GM12801 (cell line): ENCODE measurements around the gene ERCC6L2.

Experiments
- TF ChIP-seq, protein P1 (sequence below): IDR thresholded peaks from one replicate; pipeline ENCODE4 v1.5.1; 2011; ENCODE audit warnings: control low read depth; ENCODE audit not compliant: insufficient read length; ENCODE audit errors: extremely low read depth

The ERCC6L2 gene

DNA sequence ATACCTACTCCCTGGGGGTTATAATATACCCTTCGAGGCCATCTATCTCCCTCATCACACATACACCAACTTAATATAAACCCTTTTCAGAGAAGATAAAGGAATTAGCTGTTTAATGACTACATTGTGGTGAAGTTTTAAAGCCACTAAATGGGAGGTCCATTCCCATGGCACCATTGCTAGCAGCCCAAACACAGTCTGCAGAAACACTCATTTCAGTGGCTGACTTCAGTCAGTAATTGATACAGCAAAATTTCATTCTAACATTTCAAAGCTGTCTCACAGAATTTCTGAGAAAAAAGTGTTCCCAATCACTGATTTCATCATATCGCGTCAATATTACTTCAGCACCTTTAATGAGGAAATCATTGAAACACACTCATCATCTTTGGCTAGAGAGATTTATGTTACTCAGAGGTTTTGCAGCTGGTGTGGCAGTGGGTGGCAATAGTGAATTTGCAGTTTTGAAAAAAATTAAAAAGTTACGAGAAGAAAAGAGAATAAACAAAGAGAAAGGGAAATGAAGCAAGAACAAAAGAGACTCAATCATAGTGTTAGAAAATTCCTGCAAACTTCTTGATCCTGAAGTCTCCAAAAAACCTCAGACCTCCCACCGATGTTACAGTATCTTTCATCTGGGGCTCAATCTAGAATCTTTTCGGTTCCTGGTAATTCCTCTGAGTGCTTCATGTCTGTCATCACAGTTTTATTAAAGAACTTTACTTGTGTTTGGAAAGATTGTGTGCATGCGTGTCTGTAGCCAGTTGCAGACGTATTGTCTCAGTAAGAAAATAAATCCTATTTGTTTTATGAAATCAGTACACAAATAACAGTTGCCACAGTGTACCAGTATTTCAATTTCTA is 105.0 kb downstream of the ERCC6L2 start:
- TF ChIP-seq, protein P1, sequence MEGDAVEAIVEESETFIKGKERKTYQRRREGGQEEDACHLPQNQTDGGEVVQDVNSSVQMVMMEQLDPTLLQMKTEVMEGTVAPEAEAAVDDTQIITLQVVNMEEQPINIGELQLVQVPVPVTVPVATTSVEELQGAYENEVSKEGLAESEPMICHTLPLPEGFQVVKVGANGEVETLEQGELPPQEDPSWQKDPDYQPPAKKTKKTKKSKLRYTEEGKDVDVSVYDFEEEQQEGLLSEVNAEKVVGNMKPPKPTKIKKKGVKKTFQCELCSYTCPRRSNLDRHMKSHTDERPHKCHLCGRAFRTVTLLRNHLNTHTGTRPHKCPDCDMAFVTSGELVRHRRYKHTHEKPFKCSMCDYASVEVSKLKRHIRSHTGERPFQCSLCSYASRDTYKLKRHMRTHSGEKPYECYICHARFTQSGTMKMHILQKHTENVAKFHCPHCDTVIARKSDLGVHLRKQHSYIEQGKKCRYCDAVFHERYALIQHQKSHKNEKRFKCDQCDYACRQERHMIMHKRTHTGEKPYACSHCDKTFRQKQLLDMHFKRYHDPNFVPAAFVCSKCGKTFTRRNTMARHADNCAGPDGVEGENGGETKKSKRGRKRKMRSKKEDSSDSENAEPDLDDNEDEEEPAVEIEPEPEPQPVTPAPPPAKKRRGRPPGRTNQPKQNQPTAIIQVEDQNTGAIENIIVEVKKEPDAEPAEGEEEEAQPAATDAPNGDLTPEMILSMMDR, result no peak

DNA sequence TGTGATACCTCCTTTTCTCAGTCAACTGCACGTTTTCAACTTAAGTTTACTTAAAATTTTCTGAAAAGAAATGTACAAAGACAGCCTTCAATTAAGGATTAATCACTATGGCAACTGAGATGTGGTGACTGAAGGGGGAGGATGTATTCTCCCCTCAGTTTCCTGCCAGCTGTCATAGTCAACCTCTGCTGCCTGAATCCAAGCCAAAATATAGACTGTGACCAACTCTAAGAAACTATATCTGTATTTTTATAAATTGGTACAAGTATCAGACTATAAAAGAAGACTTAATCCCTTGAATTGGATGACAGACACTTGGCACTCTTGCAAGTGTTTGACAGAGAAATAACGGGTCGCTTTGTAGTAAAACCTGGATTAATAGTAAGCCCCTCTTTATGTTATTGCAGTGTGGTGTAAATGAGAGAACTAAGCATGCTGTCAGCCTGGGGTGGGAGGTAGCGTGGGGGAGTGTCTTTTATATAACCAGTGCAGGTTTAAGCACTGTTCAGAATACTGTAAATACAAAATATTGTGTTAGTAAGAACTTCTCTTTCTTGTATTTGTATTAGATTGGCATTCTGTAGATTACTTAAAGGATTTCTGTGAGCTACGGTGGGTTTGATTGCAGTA is 106.4 kb downstream of the ERCC6L2 start:
- TF ChIP-seq, protein P1, result no peak

DNA sequence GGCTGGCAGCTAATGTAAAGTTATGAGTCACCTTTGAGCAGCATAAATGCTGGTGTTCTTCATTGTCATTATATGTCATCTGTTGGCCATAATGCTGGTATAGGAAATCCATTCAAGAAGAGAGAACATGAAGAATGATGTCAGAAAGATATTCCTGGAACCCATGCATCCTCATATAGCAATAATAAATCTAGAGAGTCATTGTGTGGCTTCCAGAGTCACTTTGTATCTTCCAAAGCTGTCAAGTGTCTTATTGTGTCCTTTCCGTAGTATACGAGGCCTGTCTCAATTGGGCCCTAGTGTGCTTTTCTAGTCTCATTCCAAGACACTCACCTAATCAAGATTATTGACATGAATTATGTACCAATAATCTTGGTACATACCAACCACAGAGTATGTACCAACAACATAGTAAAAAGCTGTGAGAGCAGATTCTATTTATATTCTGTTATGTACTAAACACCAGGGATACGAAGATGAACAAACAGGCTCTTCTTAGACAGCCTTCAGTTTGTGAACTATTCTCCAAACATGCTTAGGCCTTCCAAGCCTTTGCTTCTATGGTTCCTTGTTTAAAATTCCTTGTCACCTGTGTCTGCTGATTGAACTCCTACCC is 110.1 kb downstream of the ERCC6L2 start:
- TF ChIP-seq, protein P1, result no peak

DNA sequence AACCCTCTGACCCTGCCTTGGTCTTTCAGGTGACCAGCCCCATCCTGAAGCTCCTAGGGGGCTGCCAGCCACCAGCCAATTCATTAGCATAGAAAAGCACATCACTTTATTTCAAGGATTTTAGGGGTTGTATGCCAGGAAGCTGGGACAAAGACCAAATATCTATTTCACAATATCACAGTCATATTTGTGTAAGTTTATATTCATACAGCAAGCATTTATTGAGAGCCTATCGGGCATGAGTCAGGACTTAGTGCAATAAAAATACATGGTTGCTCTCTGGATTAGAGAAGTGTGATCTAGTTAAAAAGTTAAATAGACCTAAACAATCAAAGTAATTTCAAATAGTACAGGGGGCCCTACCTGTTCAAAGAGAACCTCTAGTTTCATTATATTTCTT is 113.8 kb downstream of the ERCC6L2 start:
- TF ChIP-seq, protein P1, result no peak

DNA sequence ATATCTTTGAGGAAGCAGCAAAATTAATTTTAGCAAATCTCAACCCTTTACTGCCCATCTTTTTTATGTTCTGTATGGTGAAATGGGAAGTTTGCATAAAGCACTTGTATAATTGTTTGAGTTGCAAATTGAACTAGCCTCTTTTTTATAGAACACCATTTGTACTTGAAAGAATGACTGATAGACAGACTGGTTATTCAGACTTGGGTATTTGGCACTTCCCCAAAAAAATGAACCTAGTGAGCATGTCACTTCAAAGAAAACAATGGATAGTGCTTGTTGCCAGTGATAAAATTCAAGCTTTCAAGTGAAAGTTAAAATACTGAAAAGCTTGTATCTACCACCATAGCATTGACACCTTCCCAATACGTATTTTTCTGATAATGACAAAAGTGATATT is 115.8 kb downstream of the ERCC6L2 start:
- TF ChIP-seq, protein P1, result no peak

DNA sequence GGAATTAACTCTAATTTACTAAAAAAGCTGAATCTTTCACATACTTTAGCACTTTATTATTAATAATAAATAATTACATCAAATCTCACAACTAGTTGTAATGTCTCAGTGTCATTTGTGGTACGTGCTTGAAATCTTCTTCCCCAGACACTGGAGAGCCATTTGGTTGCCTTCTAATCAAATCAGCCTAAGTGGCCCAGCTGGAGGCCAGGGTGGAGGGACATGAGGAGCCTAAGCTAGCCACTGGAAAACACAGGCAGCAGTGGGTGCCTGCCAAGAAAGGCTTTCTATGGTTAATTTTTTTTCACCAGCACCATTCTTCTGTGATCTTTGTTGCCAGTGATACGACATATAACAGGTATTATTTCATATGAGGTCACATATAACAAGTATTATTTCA is 117.0 kb downstream of the ERCC6L2 start:
- TF ChIP-seq, protein P1, result no peak

DNA sequence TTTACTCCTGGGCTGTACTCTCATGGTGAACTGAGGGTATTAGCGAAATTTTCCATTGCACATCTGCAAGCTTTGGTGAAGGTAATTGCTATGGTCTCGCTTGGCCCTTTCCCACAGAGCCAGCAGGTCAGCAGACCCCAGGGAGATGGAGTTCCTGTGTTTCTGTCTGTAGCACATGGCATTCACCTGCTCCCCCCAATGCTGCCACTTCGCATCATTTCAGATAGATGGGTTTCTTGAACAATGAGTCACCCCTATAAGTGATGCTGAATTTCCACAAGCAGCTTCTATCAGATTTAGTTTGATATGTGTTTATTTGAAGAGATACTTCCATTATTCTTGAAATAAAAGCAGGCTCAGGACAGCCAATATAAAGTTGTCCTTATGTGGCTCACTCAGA is 117.8 kb downstream of the ERCC6L2 start:
- TF ChIP-seq, protein P1, result no peak
